Measurements from ENCODE around the gene LAMA5. TPM values are rescaled to one million over a fixed set of nuclear protein-coding genes. Genes with fewer than 3 reads are reported as not detected.

The LAMA5 gene
- polyA plus RNA-seq, 1 of the 3 experiments (the other 2 are of a cell fraction), result 27.2 TPM

DNA sequence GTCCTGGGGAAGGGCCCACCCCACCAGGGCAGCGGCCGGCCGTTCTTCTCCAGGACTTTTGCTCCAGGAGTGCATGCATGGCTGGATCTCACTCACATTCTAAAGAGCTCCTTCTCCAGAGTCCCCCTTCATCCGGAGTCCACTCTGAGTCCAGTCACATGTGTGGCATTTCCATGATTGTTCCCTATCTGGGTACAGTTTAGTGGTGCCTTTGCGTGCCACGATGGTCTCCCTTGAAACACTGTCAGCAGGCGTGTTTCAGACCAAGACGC, 107.9 kb downstream of the LAMA5 start:
- Histone ChIP-seq H3K9ac (no peak overlapping the region), H3K27ac (ENCODE audit: low read depth in 2 of 2, low read length in 1 of 2) (no peak overlapping the region), H3K9me2 (no peaks in the 10 kb centered on the region), H3K79me2 (ENCODE audit: insufficient read depth) (peaks cover 43% of the 10 kb centered on the region), H3K9me3 (no peaks in the 10 kb centered on the region), H3F3A (replicated peaks; ENCODE audit: insufficient read depth) (peaks cover 5% of the 10 kb centered on the region), H3K4me2 (no peak overlapping the region), H4K20me1 (ENCODE audit: insufficient read depth) (peaks cover 45% of the 10 kb centered on the region), H3K27me3 (ENCODE audit: insufficient read depth) (no peaks in the 10 kb centered on the region), H3K4me3 (ENCODE audit: low read depth in 2 of 2, low read length in 1 of 2) (no peak overlapping the region), H3K36me3 (replicated peaks in 1 of 2; ENCODE audit: control insufficient read depth in 1 of 2, insufficient read depth in 2 of 2, low read length in 1 of 2) (peaks cover 7 to 29% of the 10 kb centered on the region in 2 experiments), H2AFZ (ENCODE audit: low read depth) (no peak overlapping the region), H3K4me1 (ENCODE audit: control insufficient read depth in 1 of 2, insufficient read depth in 2 of 2, low read depth in 1 of 2, low read length in 1 of 2) (no peaks in the 10 kb centered on the region)
- TF ChIP-seq POLR2AphosphoS5 (IDR thresholded peaks at IDR 0.05; ENCODE audit: low read depth, low read length), result no peak
- TF ChIP-seq, protein P1, sequence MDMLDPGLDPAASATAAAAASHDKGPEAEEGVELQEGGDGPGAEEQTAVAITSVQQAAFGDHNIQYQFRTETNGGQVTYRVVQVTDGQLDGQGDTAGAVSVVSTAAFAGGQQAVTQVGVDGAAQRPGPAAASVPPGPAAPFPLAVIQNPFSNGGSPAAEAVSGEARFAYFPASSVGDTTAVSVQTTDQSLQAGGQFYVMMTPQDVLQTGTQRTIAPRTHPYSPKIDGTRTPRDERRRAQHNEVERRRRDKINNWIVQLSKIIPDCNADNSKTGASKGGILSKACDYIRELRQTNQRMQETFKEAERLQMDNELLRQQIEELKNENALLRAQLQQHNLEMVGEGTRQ (IDR thresholded peaks at IDR 0.05; ENCODE audit: borderline replicate concordance, low read depth, low read length), result no peak
- TF ChIP-seq, protein P2, sequence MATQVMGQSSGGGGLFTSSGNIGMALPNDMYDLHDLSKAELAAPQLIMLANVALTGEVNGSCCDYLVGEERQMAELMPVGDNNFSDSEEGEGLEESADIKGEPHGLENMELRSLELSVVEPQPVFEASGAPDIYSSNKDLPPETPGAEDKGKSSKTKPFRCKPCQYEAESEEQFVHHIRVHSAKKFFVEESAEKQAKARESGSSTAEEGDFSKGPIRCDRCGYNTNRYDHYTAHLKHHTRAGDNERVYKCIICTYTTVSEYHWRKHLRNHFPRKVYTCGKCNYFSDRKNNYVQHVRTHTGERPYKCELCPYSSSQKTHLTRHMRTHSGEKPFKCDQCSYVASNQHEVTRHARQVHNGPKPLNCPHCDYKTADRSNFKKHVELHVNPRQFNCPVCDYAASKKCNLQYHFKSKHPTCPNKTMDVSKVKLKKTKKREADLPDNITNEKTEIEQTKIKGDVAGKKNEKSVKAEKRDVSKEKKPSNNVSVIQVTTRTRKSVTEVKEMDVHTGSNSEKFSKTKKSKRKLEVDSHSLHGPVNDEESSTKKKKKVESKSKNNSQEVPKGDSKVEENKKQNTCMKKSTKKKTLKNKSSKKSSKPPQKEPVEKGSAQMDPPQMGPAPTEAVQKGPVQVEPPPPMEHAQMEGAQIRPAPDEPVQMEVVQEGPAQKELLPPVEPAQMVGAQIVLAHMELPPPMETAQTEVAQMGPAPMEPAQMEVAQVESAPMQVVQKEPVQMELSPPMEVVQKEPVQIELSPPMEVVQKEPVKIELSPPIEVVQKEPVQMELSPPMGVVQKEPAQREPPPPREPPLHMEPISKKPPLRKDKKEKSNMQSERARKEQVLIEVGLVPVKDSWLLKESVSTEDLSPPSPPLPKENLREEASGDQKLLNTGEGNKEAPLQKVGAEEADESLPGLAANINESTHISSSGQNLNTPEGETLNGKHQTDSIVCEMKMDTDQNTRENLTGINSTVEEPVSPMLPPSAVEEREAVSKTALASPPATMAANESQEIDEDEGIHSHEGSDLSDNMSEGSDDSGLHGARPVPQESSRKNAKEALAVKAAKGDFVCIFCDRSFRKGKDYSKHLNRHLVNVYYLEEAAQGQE (IDR thresholded peaks at IDR 0.05; ENCODE audit: low read depth, low read length), result no peak
- no peak for TF ChIP-seq RXRA (IDR thresholded peaks at IDR 0.05; ENCODE audit: borderline replicate concordance, low read depth)
- no peak for TF ChIP-seq ELF1 (IDR thresholded peaks at IDR 0.05)
- TF ChIP-seq TAF1 (IDR thresholded peaks at IDR 0.05; ENCODE audit: borderline replicate concordance, low read depth, low read length), result no peak
- TF ChIP-seq FOSL2 (IDR thresholded peaks at IDR 0.05; ENCODE audit: borderline replicate concordance, low read depth), result no peak
- TF ChIP-seq RFX5 (IDR thresholded peaks at IDR 0.05; ENCODE audit: low read length), result no peak
- TF ChIP-seq, protein P3, sequence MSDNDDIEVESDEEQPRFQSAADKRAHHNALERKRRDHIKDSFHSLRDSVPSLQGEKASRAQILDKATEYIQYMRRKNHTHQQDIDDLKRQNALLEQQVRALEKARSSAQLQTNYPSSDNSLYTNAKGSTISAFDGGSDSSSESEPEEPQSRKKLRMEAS (IDR thresholded peaks at IDR 0.05; ENCODE audit: low read depth), result no peak
- TF ChIP-seq, protein P4, sequence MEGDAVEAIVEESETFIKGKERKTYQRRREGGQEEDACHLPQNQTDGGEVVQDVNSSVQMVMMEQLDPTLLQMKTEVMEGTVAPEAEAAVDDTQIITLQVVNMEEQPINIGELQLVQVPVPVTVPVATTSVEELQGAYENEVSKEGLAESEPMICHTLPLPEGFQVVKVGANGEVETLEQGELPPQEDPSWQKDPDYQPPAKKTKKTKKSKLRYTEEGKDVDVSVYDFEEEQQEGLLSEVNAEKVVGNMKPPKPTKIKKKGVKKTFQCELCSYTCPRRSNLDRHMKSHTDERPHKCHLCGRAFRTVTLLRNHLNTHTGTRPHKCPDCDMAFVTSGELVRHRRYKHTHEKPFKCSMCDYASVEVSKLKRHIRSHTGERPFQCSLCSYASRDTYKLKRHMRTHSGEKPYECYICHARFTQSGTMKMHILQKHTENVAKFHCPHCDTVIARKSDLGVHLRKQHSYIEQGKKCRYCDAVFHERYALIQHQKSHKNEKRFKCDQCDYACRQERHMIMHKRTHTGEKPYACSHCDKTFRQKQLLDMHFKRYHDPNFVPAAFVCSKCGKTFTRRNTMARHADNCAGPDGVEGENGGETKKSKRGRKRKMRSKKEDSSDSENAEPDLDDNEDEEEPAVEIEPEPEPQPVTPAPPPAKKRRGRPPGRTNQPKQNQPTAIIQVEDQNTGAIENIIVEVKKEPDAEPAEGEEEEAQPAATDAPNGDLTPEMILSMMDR (IDR thresholded peaks at IDR 0.05), result no peak
- TF ChIP-seq, protein P5, sequence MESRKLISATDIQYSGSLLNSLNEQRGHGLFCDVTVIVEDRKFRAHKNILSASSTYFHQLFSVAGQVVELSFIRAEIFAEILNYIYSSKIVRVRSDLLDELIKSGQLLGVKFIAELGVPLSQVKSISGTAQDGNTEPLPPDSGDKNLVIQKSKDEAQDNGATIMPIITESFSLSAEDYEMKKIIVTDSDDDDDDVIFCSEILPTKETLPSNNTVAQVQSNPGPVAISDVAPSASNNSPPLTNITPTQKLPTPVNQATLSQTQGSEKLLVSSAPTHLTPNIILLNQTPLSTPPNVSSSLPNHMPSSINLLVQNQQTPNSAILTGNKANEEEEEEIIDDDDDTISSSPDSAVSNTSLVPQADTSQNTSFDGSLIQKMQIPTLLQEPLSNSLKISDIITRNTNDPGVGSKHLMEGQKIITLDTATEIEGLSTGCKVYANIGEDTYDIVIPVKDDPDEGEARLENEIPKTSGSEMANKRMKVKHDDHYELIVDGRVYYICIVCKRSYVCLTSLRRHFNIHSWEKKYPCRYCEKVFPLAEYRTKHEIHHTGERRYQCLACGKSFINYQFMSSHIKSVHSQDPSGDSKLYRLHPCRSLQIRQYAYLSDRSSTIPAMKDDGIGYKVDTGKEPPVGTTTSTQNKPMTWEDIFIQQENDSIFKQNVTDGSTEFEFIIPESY (IDR thresholded peaks at IDR 0.05; ENCODE audit: borderline replicate concordance, low read depth), result no peak
- TF ChIP-seq, protein P6, sequence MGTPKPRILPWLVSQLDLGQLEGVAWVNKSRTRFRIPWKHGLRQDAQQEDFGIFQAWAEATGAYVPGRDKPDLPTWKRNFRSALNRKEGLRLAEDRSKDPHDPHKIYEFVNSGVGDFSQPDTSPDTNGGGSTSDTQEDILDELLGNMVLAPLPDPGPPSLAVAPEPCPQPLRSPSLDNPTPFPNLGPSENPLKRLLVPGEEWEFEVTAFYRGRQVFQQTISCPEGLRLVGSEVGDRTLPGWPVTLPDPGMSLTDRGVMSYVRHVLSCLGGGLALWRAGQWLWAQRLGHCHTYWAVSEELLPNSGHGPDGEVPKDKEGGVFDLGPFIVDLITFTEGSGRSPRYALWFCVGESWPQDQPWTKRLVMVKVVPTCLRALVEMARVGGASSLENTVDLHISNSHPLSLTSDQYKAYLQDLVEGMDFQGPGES (IDR thresholded peaks at IDR 0.05; ENCODE audit: low read depth, low read length), result no peak
- 93% methylated on average over 8 of the region's 8 CpGs for WGBS (ENCODE audit: low lambda C conversion rate)
- DNase-seq, result no peak
- ChIA-PET CTCF (interaction anchor here (0.8 to 0.9 kb wide), 2 partner anchors 13 to 25 kb away, joined by 3 read pairs; no protein-coding TSS in a partner anchor), POLR2A (no interaction called here)

Other genes with a start within 250 kb of the LAMA5 start
- 52.2 and 64.6 TPM in 2 replicates for gene LSM14B, start 244.8 kb downstream of the LAMA5 start, polyA plus RNA-seq (2012; rRNA removed)
- gene PSMA7, start 223.9 kb downstream of the LAMA5 start, polyA plus RNA-seq (2012; rRNA removed), result 687 and 801 TPM in 2 replicates
- 10.7 and 13.1 TPM in 2 replicates for gene SS18L1, start 223.5 kb downstream of the LAMA5 start, polyA plus RNA-seq (2012; rRNA removed)
- 36.6 and 42.9 TPM in 2 replicates for gene MTG2, start 184.3 kb downstream of the LAMA5 start, polyA plus RNA-seq (2012; rRNA removed)
- gene HRH3, start 147.0 kb downstream of the LAMA5 start, polyA plus RNA-seq (2012; rRNA removed), result 0.02 TPM in 2 replicates
- 17.7 and 18.7 TPM in 2 replicates for gene OSBPL2, start 128.8 kb downstream of the LAMA5 start, polyA plus RNA-seq (2012; rRNA removed)
- gene ADRM1, start 64.3 kb downstream of the LAMA5 start, polyA plus RNA-seq (2012; rRNA removed), result 137 and 142 TPM in 2 replicates
- gene RPS21, start 19.8 kb upstream of the LAMA5 start, polyA plus RNA-seq (2012; rRNA removed), result 11,376 and 16,625 TPM in 2 replicates
- 4.2 and 4.8 TPM in 2 replicates for gene CABLES2, start 40.0 kb upstream of the LAMA5 start, polyA plus RNA-seq (2012; rRNA removed)
- gene RBBP8NL, start 60.2 kb upstream of the LAMA5 start, polyA plus RNA-seq (2012; rRNA removed), result not detected in 2 replicates
- gene GATA5, start 108.7 kb upstream of the LAMA5 start, polyA plus RNA-seq (2012; rRNA removed), result not detected in 2 replicates